Astrocyte (in vitro differentiated cells and primary cell): ENCODE data around the gene FAM131B. TPM values are rescaled to one million over a fixed set of nuclear protein-coding genes. Genes with fewer than 3 reads are reported as not detected.

Source experiments
- DNase-seq: peaks from one replicate; pipeline ENCODE4 v3.0.0-alpha.2; 2010; ENCODE audit warnings: low read depth
- FAIRE-seq: peaks from 2 replicates; lab custom pipeline; 2011; peaks lifted over from hg19 to GRCh38; lab: Jason Lieb, UNC
- H2AFZ ChIP-seq: 2 replicates; pipeline ENCODE4 v1.6.0; 2012; ENCODE audit warnings: low read depth, low read length, inconsistent platforms
- H3K27ac ChIP-seq: 2 replicates; pipeline ENCODE4 v1.5.1; 2011; ENCODE audit warnings: low read depth, low read length, inconsistent platforms
- H3K27me3 ChIP-seq: 2 replicates; pipeline ENCODE4 v1.6.0; 2011; ENCODE audit warnings: low read length, inconsistent platforms; ENCODE audit not compliant: insufficient read depth
- H3K36me3 ChIP-seq: 2 replicates; pipeline ENCODE4 v1.5.1; 2011; ENCODE audit warnings: low read length, inconsistent platforms; ENCODE audit not compliant: insufficient read depth
- H3K4me1 ChIP-seq: 2 replicates; pipeline ENCODE4 v1.5.1; 2011; ENCODE audit warnings: low read length, inconsistent platforms; ENCODE audit not compliant: insufficient read depth
- H3K4me2 ChIP-seq: 2 replicates; pipeline ENCODE4 v1.6.0; 2012; ENCODE audit warnings: low read length, inconsistent platforms
- H3K4me3 ChIP-seq: 2 replicates; pipeline ENCODE4 v1.5.1; 2011; ENCODE audit warnings: low read depth, mild to moderate bottlenecking, low read length, inconsistent platforms; ENCODE audit not compliant: insufficient read depth
- H3K79me2 ChIP-seq: 2 replicates; pipeline ENCODE4 v1.6.0; 2012; ENCODE audit warnings: mild to moderate bottlenecking, low read length, inconsistent platforms; ENCODE audit not compliant: insufficient read depth
- H3K9ac ChIP-seq: 2 replicates; pipeline ENCODE4 v1.6.0; 2012; ENCODE audit warnings: mild to moderate bottlenecking, low read length, inconsistent platforms
- H3K9me3 ChIP-seq: 2 replicates; pipeline ENCODE4 v1.5.1; 2012; ENCODE audit warnings: low read depth, mild to moderate bottlenecking, low read length, inconsistent platforms; ENCODE audit not compliant: insufficient read depth
- H4K20me1 ChIP-seq: 2 replicates; pipeline ENCODE4 v1.6.0; 2012; ENCODE audit warnings: low read length, inconsistent platforms; ENCODE audit not compliant: insufficient read depth
- H3K27ac Mint-ChIP-seq: one replicate; pipeline ENCODE4 v1.8.0; 2021; ENCODE audit warnings: mild to moderate bottlenecking, mixed read lengths; ENCODE audit not compliant: unreplicated experiment
- H3K27me3 Mint-ChIP-seq: one replicate; pipeline ENCODE4 v1.8.0; 2021; ENCODE audit warnings: low read depth, mixed read lengths; ENCODE audit not compliant: unreplicated experiment
- H3K36me3 Mint-ChIP-seq: one replicate; pipeline ENCODE4 v1.8.0; 2021; ENCODE audit warnings: low read depth, mixed read lengths; ENCODE audit not compliant: unreplicated experiment
- H3K4me1 Mint-ChIP-seq: one replicate; pipeline ENCODE4 v1.8.0; 2021; ENCODE audit warnings: low read depth, mixed read lengths; ENCODE audit not compliant: unreplicated experiment
- H3K4me3 Mint-ChIP-seq: one replicate; pipeline ENCODE4 v1.8.0; 2021; ENCODE audit warnings: mild to moderate bottlenecking, moderate library complexity, mixed read lengths; ENCODE audit not compliant: unreplicated experiment
- H3K9me3 Mint-ChIP-seq: one replicate; pipeline ENCODE4 v1.8.0; 2021; ENCODE audit warnings: mild to moderate bottlenecking, mixed read lengths; ENCODE audit not compliant: unreplicated experiment
- CTCF ChIP-seq: IDR thresholded peaks from 2 replicates; pipeline ENCODE4 v1.5.1; 2011; ENCODE audit warnings: low read depth, mild to moderate bottlenecking, inconsistent platforms, low read length, moderate library complexity; ENCODE audit not compliant: insufficient read depth
- EZH2 ChIP-seq: IDR thresholded peaks from 2 replicates; pipeline ENCODE4 v1.6.1; 2012; ENCODE audit warnings: mild to moderate bottlenecking, low read length, inconsistent platforms; ENCODE audit not compliant: insufficient read depth
- total RNA-seq: library from RNA; stranded (reverse); gene quantifications from 2 replicates; pipeline ENCODE4 v1.2.1, GENCODE V29; 2021

Gene FAM131B
- total RNA-seq, 1 donor from 2014 or later = 7.6 TPM

GRCh38 chr7:143359771-143360353 is 2.7 kb downstream of the FAM131B start:
- H3K27me3 Mint-ChIP-seq = peaks cover 36% of the 10 kb centered on the region
- H3K36me3 ChIP-seq = no peaks in the 10 kb centered on the region

GRCh38 chr7:143358626-143359025 is 3.9 kb downstream of the FAM131B start:
- H3K27ac ChIP-seq = no peak overlapping the region
- no peak overlapping the region for H3K4me2 ChIP-seq
- peaks cover 7% of the 10 kb centered on the region for H3K27me3 ChIP-seq
- H4K20me1 ChIP-seq = no peaks in the 10 kb centered on the region
- no peak overlapping the region for H3K9ac ChIP-seq
- DNase-seq (no peak), FAIRE-seq (no peak)
- no peaks in the 10 kb centered on the region for H3K36me3 ChIP-seq
- H3K27ac Mint-ChIP-seq = no peak overlapping the region
- TF ChIP-seq EZH2 (no peak), CTCF (no peak)
- no peaks in the 10 kb centered on the region for H3K9me3 ChIP-seq
- H3K4me3 ChIP-seq = no peak overlapping the region
- peaks cover 4% of the 10 kb centered on the region for H3K9me3 Mint-ChIP-seq
- H3K79me2 ChIP-seq = no peaks in the 10 kb centered on the region
- H3K4me1 Mint-ChIP-seq = peaks cover 2% of the 10 kb centered on the region
- no peaks in the 10 kb centered on the region for H3K4me1 ChIP-seq
- peaks cover 29% of the 10 kb centered on the region for H3K27me3 Mint-ChIP-seq
- no peak overlapping the region for H2AFZ ChIP-seq
- peaks cover 21% of the 10 kb centered on the region for H3K36me3 Mint-ChIP-seq
- no peak overlapping the region for H3K4me3 Mint-ChIP-seq

More at GRCh38 chr7:143359771-143360353, 2.7 kb downstream of the FAM131B start:
- Histone ChIP-seq H3K9me3 (no peaks in the 10 kb centered on the region), H3K4me3 (no peak overlapping the region), H2AFZ (no peak overlapping the region), H3K9ac (no peak overlapping the region), H3K27ac (no peak overlapping the region), H3K4me2 (no peak overlapping the region), H4K20me1 (no peaks in the 10 kb centered on the region), H3K79me2 (no peaks in the 10 kb centered on the region), H3K27me3 (peaks cover 10% of the 10 kb centered on the region), H3K4me1 (no peaks in the 10 kb centered on the region)
- DNase-seq (no peak), FAIRE-seq (no peak)
- Mint-ChIP-seq H3K9me3 (peaks cover 4% of the 10 kb centered on the region), H3K4me3 (no peak overlapping the region), H3K4me1 (peaks cover 2% of the 10 kb centered on the region), H3K27ac (no peak overlapping the region), H3K36me3 (peaks cover 18% of the 10 kb centered on the region)
- TF ChIP-seq EZH2 = no peak
- no peak for TF ChIP-seq CTCF

- FAIRE-seq = no peak
- DNase-seq = no peak
- Histone ChIP-seq H3K9ac (no peak overlapping the region), H3K4me1 (no peaks in the 10 kb centered on the region), H3K27me3 (no peaks in the 10 kb centered on the region), H4K20me1 (no peaks in the 10 kb centered on the region), H3K27ac (no peak overlapping the region), H3K36me3 (no peaks in the 10 kb centered on the region), H3K79me2 (no peaks in the 10 kb centered on the region), H3K4me3 (no peak overlapping the region), H2AFZ (no peak overlapping the region), H3K4me2 (no peak overlapping the region), H3K9me3 (no peaks in the 10 kb centered on the region)
- H3K27ac Mint-ChIP-seq = no peak overlapping the region
- H3K4me3 Mint-ChIP-seq = no peak overlapping the region
- peaks cover 28% of the 10 kb centered on the region for H3K27me3 Mint-ChIP-seq
- TF ChIP-seq CTCF (no peak), EZH2 (no peak)
- peaks cover 2% of the 10 kb centered on the region for H3K9me3 Mint-ChIP-seq
- H3K4me1 Mint-ChIP-seq = peaks cover 2% of the 10 kb centered on the region
- H3K36me3 Mint-ChIP-seq = peaks cover 24% of the 10 kb centered on the region
Measured at GRCh38 chr7:143356414-143357050, 6.0 kb downstream of the FAM131B start.
